OCI-LY3 (cell line): ENCODE results near the gene CSPG5.

Source experiments
- H2AFZ ChIP-seq: fragments of 200-600, 300-600 bp; shearing (Covaris generic); 2 replicates; pipeline ENCODE4 v1.6.0; 2014; ENCODE audit warnings: antibody characterized with exemption, low read depth, low read length
- H3K27ac ChIP-seq: fragments of 200-600, 300-600 bp; sonication (generic); 2 replicates; pipeline ENCODE4 v1.5.1; 2014; ENCODE audit warnings: mild to moderate bottlenecking, low read length, moderate library complexity, mixed read lengths
- H3K27me3 ChIP-seq: fragments of 200-600, 300-600 bp; sonication (generic); 2 replicates; pipeline ENCODE4 v1.6.1; 2014; ENCODE audit warnings: low read depth, low read length, mixed read lengths
- H3K36me3 ChIP-seq: fragments of 200-600, 300-600 bp; sonication (generic); replicated peaks from 2 replicates; pipeline ENCODE3; 2014; ENCODE audit warnings: low read depth, low read length, mixed read lengths
- H3K4me1 ChIP-seq: fragments of 300-600, 200-600 bp; sonication (generic); 2 replicates; pipeline ENCODE4 v1.6.1; 2014; ENCODE audit warnings: low read length, mixed read lengths
- H3K4me2 ChIP-seq: fragments of 200-600, 300-600 bp; sonication (generic); 2 replicates; pipeline ENCODE4 v1.6.1; 2014; ENCODE audit warnings: low read length, mixed read lengths
- H3K4me3 ChIP-seq: fragments of 300-600, 200-600 bp; sonication (generic); 2 replicates; pipeline ENCODE4 v1.5.1; 2014; ENCODE audit warnings: antibody characterized with exemption, mild to moderate bottlenecking, low read length, moderate library complexity
- H3K79me2 ChIP-seq: fragments of 300-600, 200-600 bp; shearing (Covaris generic); 2 replicates; pipeline ENCODE4 v1.6.1; 2014; ENCODE audit warnings: mild to moderate bottlenecking, low read length, mixed read lengths
- H3K9ac ChIP-seq: fragments of 300-600, 200-600 bp; shearing (Covaris generic); 2 replicates; pipeline ENCODE4 v1.6.0; 2014; ENCODE audit warnings: mild to moderate bottlenecking, low read length, moderate library complexity
- H3K9me3 ChIP-seq: fragments of 200-600, 300-600 bp; shearing (Covaris generic); 2 replicates; pipeline ENCODE4 v1.6.1; 2014; ENCODE audit warnings: low read length, mixed read lengths; ENCODE audit not compliant: insufficient read depth
- H4K20me1 ChIP-seq: fragments of 200-600, 300-600 bp; sonication (generic); 2 replicates; pipeline ENCODE4 v1.6.1; 2016; ENCODE audit warnings: low read length, mixed read lengths; ENCODE audit not compliant: insufficient read depth
- EZH2phosphoT487 ChIP-seq: fragments of 200-600 bp; shearing (Covaris generic); IDR thresholded peaks from 2 replicates; pipeline ENCODE4 v1.6.1; 2018; ENCODE audit warnings: antibody characterized with exemption, mixed run types, low read depth
- TF ChIP-seq, protein P1 (sequence below): fragments of 200-600, 300-600 bp; sonication (generic); IDR thresholded peaks from 2 replicates; pipeline ENCODE4 v1.5.1; 2014; ENCODE audit warnings: antibody characterized with exemption, low read length, low read depth

CSPG5 gene

DNA sequence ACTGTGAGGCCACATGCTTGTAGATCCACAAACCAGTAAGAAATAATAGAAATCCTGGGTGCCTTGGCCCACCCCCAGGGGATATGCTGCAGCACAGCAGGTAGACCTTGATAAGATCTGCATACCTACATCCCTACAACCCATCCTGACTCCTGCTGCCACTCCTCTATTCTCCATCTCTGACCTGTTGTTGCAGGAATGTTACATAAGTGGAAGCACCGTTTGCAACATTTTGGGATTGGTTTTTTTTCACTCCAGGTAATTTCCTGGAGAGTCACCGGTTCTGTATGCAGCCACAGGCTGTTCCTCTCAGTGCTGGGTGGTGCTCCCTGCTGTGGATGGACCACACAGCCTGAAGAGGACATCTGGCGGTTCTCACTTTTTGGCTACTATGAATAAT, 16.1 kb upstream of the CSPG5 start:
- TF ChIP-seq, protein P1, sequence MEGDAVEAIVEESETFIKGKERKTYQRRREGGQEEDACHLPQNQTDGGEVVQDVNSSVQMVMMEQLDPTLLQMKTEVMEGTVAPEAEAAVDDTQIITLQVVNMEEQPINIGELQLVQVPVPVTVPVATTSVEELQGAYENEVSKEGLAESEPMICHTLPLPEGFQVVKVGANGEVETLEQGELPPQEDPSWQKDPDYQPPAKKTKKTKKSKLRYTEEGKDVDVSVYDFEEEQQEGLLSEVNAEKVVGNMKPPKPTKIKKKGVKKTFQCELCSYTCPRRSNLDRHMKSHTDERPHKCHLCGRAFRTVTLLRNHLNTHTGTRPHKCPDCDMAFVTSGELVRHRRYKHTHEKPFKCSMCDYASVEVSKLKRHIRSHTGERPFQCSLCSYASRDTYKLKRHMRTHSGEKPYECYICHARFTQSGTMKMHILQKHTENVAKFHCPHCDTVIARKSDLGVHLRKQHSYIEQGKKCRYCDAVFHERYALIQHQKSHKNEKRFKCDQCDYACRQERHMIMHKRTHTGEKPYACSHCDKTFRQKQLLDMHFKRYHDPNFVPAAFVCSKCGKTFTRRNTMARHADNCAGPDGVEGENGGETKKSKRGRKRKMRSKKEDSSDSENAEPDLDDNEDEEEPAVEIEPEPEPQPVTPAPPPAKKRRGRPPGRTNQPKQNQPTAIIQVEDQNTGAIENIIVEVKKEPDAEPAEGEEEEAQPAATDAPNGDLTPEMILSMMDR, result no peak
- no peak for TF ChIP-seq EZH2phosphoT487
- H2AFZ ChIP-seq, result no peak overlapping the region
- H4K20me1 ChIP-seq, result 0 out of 2 replicates have a peak, but pooled peaks cover 3% of the 10 kb centered on the region
- no peak overlapping the region for H3K9ac ChIP-seq
- no peak overlapping the region for H3K4me2 ChIP-seq
- no peaks in the 10 kb centered on the region for H3K4me1 ChIP-seq
- peaks cover 4% of the 10 kb centered on the region; the same call in 1 of the 2 replicates for H3K79me2 ChIP-seq
- H3K27me3 ChIP-seq, result no peaks in the 10 kb centered on the region
- no peaks in the 10 kb centered on the region for H3K9me3 ChIP-seq
- no peak overlapping the region for H3K27ac ChIP-seq
- peaks cover 56% of the 10 kb centered on the region for H3K36me3 ChIP-seq
- H3K4me3 ChIP-seq, result no peak overlapping the region

DNA sequence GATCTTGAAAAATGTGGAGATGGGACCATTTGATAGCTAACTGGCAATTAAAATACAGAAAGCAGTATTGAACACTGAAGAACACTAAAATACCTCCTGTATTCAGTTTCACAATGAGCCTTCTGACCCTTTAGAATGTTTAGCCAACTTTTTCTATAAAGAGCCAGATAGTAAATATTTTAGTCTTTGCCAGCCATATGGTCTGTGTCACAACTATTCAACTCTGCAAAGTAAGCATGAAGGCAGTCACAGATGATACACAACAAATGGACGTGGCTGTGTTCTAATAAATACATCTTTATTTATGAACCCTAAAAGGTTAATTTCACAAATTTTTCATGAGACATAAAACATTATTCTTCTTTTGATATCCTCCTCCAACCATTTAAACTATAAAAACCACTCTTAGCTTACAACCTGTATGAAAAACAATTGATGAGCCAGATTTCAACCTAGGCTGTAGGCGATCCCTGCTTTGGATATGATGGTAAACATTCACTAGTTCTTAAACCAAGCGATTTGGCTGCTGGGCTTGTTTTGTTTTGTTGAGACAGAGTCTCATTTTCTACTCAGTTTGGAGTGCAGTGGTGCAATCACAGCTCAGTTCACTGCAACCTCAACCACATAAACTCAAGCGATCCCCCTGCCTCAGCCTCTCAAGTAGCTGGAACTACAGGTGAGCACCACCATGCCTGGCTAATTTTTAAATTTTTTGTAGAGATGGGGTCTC, 13.6 kb upstream of the CSPG5 start:
- Histone ChIP-seq H3K9me3 (no peaks in the 10 kb centered on the region), H3K4me3 (no peak overlapping the region), H3K36me3 (peaks cover 62% of the 10 kb centered on the region), H4K20me1 (0 out of 2 replicates have a peak, but pooled peaks cover 3% of the 10 kb centered on the region), H3K4me1 (no peaks in the 10 kb centered on the region), H3K9ac (no peak overlapping the region), H3K27ac (no peak overlapping the region), H3K79me2 (no peaks in the 10 kb centered on the region), H3K4me2 (no peak overlapping the region), H2AFZ (no peak overlapping the region), H3K27me3 (no peaks in the 10 kb centered on the region)
- TF ChIP-seq, protein P1, result no peak
- TF ChIP-seq EZH2phosphoT487, result no peak

DNA sequence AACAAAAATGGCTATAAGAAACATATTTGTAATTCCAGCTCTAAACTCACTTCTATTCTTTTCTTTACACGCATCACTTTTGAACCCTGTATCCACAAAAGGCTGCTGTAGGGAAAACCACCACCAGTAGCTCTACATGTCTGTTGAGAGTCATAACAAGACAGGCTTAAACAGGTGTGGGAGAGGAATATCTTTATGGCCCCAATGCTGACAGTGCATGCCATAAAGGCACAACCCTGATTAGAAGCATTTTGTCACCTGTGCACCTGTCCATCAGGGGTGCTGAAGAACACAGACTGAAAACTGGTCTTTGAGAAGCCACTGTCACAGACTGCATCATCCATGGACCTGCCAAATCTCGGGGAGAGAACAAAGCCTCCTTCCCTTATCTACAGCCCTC, 11.6 kb upstream of the CSPG5 start:
- Histone ChIP-seq H3K27me3 (no peaks in the 10 kb centered on the region), H3K27ac (no peak overlapping the region), H3K9me3 (no peaks in the 10 kb centered on the region), H3K79me2 (no peaks in the 10 kb centered on the region), H3K4me1 (no peaks in the 10 kb centered on the region), H2AFZ (no peak overlapping the region), H3K9ac (no peak overlapping the region), H3K4me3 (no peak overlapping the region), H4K20me1 (0 out of 2 replicates have a peak, but pooled peaks cover 3% of the 10 kb centered on the region), H3K36me3 (peaks cover 82% of the 10 kb centered on the region), H3K4me2 (no peak overlapping the region)
- no peak for TF ChIP-seq EZH2phosphoT487
- TF ChIP-seq, protein P1, result no peak

DNA sequence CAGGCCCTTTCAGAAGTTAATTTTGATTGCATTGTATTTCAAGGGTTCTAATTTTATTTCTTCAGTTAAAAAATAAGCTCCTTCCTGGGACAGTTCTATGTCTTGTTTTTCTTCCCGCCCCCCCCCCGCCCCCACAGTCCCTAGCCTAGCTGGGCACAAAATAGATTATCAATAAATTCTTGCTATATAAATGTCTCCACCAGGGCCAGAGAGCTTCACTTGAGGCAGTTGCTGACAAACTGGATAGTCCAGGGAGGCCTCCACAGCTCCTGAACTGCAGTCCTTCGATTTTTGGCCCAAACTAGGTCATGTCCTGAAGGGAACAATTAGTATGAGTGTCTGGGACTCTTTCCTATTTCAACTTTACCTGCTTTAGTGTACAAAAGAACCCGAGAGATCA, 9.9 kb upstream of the CSPG5 start:
- Histone ChIP-seq H3K4me3 (no peak overlapping the region), H3K9ac (no peak overlapping the region), H3K4me1 (no peaks in the 10 kb centered on the region), H3K27me3 (no peaks in the 10 kb centered on the region), H3K4me2 (no peak overlapping the region), H3K36me3 (peaks cover 74% of the 10 kb centered on the region), H3K79me2 (no peaks in the 10 kb centered on the region), H4K20me1 (0 out of 2 replicates have a peak, but pooled peaks cover 3% of the 10 kb centered on the region), H3K9me3 (no peaks in the 10 kb centered on the region), H3K27ac (no peak overlapping the region), H2AFZ (no peak overlapping the region)
- TF ChIP-seq, protein P1, result no peak
- no peak for TF ChIP-seq EZH2phosphoT487
